LNCaP clone FGC (cell line): ENCODE data around the gene APBB3.
A peak's percentile ranks its signal among the peaks of the same experiment; 100 is the strongest.

Experiments used
- DNase-seq: peaks from one replicate; pipeline ENCODE4 v3.0.0-alpha.2; 2011; ENCODE audit warnings: low read depth
- H3K4me3 ChIP-seq: 2 replicates; pipeline ENCODE4 v1.5.1; 2011; ENCODE audit warnings: mild to moderate bottlenecking, low read depth, low read length, control low read depth
- TF ChIP-seq, protein P1 (sequence below): IDR thresholded peaks from 2 replicates; pipeline ENCODE4 v1.5.1; 2012; ENCODE audit warnings: mild to moderate bottlenecking; ENCODE audit not compliant: control insufficient read depth, insufficient read depth; ENCODE audit errors: extremely low read depth

Gene APBB3

DNA sequence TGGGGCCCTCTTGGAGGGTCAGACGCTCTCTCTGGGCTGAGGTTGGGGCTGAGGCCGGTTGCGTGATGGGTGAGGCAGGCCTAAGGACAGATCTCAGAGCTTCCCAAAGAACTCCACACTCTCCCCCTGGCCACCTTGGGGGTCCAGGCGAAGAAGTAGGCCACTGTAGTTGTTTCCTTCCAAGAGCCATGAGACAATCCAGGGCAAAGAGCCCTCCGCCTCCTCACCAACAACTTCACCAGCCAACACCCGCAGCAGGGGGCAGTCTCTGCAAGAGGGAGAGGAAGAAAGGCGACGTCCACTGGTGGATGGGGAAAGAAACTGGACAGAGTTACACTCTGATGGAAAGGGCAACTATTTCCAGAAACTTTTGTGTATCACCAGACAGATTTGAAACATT, 10.9 kb upstream of the APBB3 start:
- TF ChIP-seq, protein P1, sequence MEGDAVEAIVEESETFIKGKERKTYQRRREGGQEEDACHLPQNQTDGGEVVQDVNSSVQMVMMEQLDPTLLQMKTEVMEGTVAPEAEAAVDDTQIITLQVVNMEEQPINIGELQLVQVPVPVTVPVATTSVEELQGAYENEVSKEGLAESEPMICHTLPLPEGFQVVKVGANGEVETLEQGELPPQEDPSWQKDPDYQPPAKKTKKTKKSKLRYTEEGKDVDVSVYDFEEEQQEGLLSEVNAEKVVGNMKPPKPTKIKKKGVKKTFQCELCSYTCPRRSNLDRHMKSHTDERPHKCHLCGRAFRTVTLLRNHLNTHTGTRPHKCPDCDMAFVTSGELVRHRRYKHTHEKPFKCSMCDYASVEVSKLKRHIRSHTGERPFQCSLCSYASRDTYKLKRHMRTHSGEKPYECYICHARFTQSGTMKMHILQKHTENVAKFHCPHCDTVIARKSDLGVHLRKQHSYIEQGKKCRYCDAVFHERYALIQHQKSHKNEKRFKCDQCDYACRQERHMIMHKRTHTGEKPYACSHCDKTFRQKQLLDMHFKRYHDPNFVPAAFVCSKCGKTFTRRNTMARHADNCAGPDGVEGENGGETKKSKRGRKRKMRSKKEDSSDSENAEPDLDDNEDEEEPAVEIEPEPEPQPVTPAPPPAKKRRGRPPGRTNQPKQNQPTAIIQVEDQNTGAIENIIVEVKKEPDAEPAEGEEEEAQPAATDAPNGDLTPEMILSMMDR, result 0 out of 2 replicates have a peak, but pooled peaks have one; percentile 6
- no peak for DNase-seq
- no peak overlapping the region for H3K4me3 ChIP-seq

DNA sequence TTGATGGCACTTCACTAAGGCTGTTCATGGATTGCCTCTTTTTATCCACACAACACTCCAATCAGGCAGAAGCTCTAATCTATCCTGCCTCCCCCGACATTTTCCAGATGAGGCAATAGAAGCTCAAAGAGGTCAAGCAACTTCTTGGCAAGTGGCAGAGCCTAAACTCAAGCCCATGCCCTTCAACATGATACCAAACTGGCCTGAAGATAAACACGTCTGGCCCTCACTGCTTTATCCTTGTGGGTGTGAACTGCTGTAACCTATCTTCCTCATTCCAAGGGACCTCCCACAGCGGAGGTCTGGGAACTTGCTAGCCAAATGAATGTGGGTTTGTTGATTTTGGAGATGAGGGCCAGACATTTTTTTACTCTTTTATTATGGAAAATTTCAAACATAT, 9.8 kb upstream of the APBB3 start:
- TF ChIP-seq, protein P1, result no peak
- no peak overlapping the region for H3K4me3 ChIP-seq
- no peak for DNase-seq

DNA sequence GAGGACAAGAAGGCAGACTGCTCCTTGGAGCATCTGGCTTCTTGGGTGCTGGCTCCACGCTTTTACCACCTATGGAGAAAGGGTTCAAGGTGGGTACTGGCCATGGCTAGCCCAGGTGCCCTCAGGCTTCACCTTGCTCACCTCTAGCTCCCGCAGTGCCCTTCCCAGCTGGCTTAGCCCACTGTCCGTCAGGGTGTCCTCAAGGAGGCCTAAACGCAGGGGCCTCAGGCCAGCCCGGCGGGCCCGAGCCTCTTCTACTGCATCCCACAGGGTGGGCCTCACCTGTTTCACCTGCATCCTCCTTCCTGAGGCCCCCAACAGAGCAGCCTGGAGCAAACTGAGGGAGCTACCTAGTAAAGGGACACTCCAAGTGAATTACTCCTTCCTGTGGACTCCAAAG, 9.3 kb upstream of the APBB3 start:
- no peak for DNase-seq
- TF ChIP-seq, protein P1, result no peak
- no peak overlapping the region for H3K4me3 ChIP-seq

DNA sequence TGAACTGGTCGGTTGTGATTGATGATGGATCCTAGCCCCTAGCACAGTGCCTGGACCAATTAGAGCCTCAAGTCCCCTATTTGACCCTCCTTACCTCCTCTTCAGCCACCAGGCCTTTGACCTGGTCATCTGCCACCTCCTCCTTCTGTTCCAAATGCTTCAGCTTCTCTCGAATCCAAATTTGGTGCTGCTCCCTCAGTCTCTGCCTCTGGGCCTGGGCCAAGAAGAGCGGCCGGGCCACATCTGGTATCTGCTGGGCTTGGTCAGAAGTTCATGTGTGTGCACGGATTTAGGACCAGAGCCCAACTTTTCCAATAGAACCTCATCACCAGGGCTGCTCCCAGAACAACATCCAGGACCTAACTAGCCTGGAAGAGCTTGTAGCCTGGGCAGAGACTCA, 6.7 kb upstream of the APBB3 start:
- no peak overlapping the region for H3K4me3 ChIP-seq
- DNase-seq, result no peak
- TF ChIP-seq, protein P1, result no peak

DNA sequence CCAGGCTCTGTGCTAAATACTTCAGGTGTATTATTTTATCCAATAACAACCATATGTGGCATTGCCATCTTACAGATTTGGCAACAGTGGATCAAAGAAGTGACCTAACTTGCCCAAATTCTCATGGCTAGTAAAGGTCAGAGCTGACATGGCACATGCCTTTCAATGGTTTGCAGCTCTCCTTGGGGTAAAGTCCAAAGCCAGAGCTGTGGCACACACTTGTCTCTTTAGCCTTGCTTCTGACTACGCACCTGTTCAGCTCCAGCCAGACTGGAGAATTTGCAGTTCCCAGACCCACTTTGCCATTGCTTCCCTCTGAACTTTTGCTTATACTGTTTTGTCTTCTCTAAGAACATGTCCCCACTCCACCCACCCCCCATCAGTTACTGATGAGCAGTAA, 6.1 kb upstream of the APBB3 start:
- H3K4me3 ChIP-seq, result no peak overlapping the region
- TF ChIP-seq, protein P1, result no peak
- DNase-seq, result no peak

DNA sequence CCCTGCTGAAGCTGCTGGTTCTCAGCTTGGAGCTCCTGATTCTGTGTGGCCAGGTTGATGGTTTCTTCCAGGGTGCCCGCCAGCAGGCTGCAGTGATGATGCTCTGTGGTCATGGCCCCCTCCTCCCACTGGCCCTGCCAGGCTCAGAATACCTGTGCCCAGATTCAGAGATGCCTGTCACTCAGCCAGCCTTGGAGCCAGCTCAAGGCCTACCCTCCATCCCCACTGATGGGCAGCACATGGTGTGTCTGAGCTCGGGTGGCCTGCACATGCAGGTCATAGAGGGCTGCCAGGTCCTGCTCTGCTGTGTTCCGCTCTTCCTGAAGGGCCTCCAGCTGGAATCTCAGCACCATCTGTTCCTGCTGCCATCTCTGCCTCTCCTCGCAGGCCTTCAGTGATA, 5.7 kb upstream of the APBB3 start:
- H3K4me3 ChIP-seq, result no peak overlapping the region
- DNase-seq, result no peak
- TF ChIP-seq, protein P1, result no peak

DNA sequence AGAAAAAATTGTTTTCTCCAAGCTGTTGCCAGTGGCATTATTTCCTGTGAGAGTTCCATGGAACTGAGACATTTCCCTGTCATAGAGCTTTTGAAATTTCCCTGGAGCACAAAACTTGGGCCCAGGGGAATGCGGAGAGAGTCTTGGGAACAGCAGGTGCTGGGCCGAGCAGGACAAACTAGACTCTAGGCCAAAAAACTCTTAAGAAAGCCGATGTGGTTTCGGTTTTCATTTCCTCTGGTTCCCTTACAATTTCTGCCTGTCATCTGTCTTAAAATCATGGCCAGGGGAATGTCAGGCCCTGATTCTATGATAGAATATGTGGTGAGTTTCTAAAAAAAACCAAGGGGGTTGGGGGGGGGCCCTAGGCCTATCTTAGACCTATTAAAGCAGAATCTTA, 4.8 kb upstream of the APBB3 start:
- TF ChIP-seq, protein P1, result no peak
- H3K4me3 ChIP-seq, result no peak overlapping the region
- no peak for DNase-seq
